HG02943 (cell line): Measurements from ENCODE around the gene TMCC1.
"Not testable (repeated sequence)": the region's sequence is repeated elsewhere in the genome, so short reads cannot be mapped to it uniquely, and the experiment has no call there.

Experiments used
- ATAC-seq: cut with Tn5 transposase; IDR thresholded peaks from one replicate; pipeline ENCODE4 v1.9.1; 2021; ENCODE audit warnings: mild to moderate bottlenecking, low read depth, moderate library complexity; ENCODE audit not compliant: unreplicated experiment

Gene TMCC1

DNA sequence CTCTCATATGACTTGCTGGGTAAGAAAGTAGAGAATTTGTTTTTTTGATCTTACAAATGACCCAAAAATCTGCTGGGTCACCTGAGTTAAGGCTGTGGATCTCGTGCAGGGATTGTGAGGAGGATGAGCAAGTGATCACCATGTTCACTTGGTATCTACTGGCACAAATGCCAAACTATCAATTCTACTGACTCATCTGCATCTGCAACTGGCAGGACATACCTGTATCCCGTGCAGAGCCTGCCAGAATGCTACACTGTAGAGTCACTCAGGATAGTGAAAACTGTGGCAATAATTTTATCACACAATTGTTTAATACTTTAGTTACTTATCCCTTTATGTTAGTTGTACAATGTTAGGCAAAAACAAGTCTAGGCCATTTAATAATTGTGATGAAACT lies 157.4 kb downstream of the TMCC1 start:
- ATAC-seq = no peak

DNA sequence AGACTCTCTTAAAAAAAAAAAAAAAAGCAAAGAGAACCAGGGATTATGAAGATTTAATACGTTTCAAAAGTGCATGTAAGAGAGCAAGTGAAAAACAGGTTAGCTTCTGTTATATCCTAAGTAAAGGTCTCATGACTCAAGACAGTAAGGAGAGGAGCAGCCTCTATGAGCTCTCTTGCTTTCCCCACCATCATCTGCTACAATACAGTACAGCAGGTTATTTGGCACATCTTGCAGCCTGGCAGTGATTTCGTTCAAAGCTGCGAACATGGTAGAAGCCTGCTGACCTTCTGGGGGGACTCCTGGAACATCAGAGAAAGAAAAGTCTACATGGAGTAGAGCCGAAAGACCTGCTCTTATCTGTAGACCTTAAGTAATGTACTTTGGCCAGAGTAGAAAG lies 157.9 kb downstream of the TMCC1 start:
- no peak for ATAC-seq

DNA sequence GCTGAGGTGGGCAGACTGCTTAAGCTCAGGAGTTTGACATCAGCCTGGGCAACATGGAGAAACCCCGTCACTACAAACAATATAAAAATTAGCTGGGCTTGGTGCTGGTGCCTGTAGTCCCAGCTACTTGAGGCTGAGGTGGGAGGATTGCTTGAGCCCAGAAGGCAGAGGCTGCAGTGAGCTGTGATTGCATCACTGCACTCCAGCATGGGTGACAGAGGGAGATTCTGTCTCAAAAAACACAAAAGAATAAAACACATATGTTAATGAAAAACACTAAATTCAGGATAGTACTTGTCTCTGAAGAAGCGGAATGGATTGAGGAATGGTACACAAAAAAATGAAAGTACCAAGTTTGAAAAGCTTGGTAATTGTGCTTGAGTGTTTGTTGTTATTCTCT lies 159.1 kb downstream of the TMCC1 start:
- no peak for ATAC-seq

DNA sequence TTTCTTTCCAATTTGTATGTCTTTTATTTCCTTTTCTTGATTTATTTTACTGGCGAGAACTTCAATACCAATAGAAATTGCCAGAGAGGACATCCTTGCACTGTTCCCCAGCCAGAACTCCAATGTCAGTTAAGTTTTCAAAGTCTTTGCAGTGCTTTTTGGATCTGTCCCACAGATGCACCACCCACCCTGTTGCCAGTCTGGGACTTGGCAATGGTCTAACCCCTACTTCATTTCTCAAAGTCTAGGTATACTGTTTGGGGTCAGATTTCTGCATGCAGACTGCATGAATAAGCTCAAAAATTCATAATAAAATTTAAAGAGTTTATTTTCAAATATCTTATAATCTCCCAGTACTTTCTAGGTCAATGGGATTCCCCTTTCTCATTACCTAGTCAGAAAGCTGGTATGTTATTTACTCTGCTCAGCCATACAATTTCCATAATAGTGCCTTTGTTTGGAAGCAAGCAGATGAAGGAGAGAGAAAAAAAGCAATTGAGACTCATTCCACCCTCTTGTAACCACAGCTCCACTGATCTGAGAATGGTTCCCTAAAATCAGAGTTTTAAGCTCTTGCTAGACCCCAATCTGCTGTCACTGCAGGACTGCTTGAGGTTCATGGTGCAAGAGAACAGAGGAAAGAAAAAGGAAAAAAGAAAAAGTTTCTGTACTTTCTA lies 161.2 kb downstream of the TMCC1 start:
- ATAC-seq = no peak

GRCh38 chr3:129727707-129728106 lies 165.8 kb downstream of the TMCC1 start:
- ATAC-seq = no peak

- no peak for ATAC-seq
These were observed 169.8 kb downstream of the TMCC1 start for GRCh38 chr3:129723558-129724324.

DNA sequence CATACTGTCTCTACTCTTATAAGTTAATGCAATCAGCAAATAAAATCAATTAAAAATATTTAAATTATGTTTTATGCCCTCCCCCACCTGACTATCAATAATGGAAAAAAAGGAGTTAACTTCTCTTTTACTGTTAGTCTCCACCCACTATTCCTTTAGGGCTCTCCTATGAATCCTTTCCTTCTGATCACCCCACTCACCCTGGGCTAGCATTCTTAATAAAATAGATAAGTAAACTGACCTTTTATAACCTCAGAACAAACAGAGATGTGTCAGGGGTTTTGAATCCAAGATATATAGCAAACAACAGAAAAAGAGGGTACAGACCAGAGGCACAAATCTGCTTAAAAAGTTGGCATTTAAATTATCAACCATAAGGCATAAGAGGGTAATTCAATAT lies 171.0 kb downstream of the TMCC1 start:
- ATAC-seq = no peak

DNA sequence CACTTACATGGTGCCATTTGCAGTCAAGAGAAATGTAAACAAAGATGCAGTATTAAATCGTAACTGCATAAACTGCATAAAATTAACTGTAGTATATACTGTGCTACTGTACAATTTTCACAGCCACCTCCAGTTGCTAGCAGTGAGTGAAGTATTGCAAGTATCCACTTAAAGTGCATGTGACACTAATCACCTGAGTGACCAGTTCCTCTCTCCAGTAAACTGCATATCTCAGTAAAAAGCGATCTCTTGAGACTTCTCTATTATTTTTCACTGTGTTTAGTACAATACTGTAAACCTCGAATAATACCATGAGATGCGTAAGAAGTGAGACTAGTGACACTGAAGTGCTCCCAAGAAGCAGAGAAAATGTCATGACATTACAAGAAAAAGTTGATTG lies 175.3 kb downstream of the TMCC1 start:
- no peak for ATAC-seq

DNA sequence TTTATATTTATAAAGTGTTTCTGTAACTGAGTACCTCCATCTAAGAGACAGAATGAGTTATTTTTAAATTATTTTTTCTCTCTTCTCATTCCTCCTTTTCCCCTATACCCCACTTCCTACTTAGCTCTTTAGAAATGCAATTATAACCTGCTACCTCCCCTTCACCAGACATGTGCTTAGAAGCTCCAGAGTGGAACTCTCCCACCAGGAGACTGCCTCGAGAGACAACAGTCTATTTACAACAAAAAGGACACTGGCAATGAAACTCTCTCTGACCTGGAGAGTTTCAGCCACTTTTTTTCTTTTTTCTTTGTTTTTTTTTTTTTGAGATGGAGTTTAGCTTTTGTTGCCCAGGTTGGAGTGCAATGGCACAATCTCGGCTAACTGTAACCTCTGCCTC lies 177.7 kb downstream of the TMCC1 start:
- no peak for ATAC-seq

DNA sequence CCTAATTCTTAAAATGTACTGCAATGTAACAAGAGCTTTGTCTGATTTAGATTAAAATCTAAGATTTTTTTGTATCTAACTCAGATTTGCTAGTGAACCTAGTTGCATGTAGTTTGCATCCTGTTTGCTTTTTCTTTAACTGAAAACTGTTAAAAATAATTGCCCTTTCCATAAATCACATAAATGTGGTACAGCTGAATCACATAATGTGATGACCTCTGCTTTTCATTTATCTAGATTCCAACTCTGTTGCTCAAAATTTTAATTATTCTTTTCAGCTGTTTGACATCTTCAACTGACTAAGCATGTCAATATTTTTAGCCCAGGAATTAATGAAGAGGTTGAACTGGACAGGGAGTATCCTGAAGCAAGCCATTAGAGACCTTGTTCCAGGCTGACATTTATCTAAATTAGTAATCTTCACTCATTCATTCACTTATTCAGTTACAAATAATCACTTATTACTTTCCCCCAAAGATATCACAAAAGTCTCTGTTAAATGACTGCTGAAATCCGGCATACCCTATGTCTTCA lies 185.1 kb downstream of the TMCC1 start:
- no peak for ATAC-seq

GRCh38 chr3:129705274-129705673 lies 188.2 kb downstream of the TMCC1 start:
- ATAC-seq = no peak

GRCh38 chr3:129703913-129704312 lies 189.6 kb downstream of the TMCC1 start:
- ATAC-seq = no peak

DNA sequence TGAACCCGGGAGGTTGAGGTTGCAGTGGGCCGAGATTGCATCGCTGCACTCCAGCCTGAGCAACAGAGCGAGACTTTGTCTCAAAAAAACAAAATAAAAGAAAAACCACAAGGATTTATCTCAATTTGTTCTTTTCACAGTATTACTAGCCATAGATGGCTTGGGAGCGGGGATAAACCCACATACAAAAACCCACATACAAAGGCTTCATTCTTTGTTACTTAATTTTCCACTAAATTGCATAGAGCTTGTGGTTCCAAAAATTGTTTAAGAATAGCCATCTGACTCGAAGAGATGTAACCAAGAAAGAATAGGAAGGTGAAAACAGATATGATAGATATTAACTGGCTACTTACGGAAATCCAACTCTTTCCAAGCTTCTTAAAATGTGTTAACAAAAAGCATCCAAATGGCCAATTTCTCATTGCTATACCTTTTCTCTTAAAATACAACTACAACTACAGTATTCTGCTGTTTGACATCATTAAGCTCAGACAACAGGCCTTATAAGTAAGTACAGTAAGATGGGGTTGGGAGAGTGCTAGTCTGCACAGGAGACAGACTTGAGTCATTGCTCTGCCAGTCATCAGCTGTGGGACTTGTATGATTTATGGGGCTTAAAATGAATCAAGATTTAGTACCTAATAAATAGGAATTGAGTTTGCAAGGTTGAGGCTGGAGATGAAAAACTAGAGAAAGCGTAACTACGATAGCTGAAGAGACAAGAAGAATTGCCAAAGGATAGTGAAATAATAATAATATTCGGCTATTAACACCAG lies 190.4 kb downstream of the TMCC1 start:
- ATAC-seq = no peak

GRCh38 chr3:129701161-129701560 lies 192.3 kb downstream of the TMCC1 start:
- ATAC-seq = no peak

DNA sequence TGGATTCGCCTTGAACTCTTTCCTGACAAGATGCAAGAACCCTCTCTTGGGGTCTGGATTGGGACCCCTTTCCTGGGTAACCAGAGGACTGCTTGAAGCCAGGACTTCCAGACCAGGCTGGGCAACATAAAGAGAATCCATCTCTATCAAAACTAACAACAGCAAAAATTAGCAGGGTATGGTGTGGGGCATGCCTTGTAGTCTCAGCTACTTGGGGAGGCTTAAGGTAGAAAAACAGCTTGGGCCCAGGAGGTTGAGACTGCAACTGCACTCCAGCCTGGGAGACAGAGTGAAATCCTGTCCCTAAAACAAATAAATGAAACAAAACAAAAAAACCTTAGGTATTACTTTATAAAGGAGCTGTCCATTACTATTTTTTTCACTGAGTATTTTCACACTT lies 193.9 kb downstream of the TMCC1 start:
- no peak for ATAC-seq

- ATAC-seq = no peak
These were observed 194.3 kb downstream of the TMCC1 start for GRCh38 chr3:129699199-129699598.

DNA sequence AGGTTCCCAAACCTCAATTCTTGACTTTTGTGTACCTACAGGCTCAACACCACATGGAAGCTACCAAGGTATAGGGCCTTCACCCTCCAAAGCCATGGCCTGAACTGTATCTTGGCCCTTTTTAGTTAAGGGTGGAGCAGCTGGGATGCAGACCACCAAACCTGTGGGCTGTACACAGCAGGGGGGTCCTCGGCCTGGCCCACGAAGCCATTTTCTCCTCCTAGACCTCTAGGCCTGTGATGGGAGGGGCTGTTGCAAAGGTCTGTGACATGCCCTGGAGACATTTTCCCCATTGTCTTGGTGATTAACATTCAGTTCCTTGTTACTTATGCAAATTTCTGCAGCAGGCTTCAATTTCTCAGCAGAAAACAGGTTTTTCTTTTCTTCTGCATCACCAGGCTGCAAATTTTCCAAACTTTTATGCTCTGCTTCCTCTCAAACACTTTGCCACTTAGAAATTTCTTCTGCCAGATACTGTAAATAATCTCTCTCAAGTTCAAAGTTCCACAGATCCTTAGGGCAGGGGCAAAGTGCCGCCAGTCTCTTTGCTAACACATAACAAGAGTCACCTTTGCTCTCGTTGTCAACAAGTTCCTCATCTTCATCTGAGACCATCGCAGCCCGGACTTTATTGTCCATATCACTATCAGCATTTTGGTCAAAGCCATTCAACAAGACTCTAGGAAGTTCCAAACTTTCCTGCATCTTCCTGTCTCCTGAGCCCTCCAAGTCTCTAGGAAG lies 196.1 kb downstream of the TMCC1 start:
- no peak for ATAC-seq

DNA sequence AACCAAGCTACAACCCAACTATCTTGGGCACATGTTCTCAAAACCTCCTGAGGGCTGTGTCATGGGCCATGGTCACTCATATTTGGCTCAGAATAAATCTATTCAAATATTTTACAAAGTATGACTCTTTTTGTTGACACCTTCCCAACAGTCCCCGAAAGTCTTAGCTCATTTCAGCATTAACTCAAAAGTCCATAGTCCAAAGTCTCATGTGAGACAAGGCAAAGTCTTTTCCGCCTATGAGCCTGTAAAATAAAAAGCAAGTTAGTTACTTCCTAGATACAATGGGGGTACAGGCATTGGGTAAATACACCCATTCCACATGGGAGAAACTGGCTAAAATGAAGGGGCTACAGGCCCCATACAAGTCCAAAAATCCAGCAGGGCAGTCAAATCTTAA lies 197.1 kb downstream of the TMCC1 start:
- ATAC-seq = not testable (repeated sequence)

DNA sequence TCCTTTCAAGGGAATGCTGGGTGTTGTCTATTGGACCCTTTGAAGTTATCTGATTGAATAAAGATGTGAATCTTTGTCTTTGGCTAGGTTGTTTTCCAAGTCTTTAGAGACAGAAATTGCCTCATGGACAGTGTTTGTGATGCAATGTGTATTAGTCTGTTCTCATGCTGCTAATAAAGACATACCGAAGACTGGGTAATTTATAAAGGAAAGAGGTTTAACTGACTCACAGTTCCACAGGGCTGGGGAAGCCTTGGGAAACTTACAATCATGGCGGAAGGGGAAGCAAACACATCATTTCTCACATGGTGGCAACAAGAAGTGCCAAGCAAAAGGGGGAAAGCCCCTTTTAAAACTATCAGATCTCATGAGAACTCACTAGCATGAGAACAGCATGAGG lies 198.3 kb downstream of the TMCC1 start:
- ATAC-seq = no peak

- ATAC-seq = no peak
These were observed 199.3 kb downstream of the TMCC1 start for GRCh38 chr3:129694228-129694627.

GRCh38 chr3:129692743-129693142 lies 200.8 kb downstream of the TMCC1 start:
- no peak for ATAC-seq
